GM19035 (cell line): Measurements from ENCODE around the gene CERS5.
A peak's percentile ranks its signal among the peaks of the same experiment; 100 is the strongest.

Source experiments
- ATAC-seq: cut with Tn5 transposase; IDR thresholded peaks from one replicate; pipeline ENCODE4 v1.9.1; 2021; ENCODE audit not compliant: unreplicated experiment

The CERS5 gene

GRCh38 chr12:50142993-50143392, 24.2 kb downstream of the CERS5 start:
- ATAC-seq: no peak

- no peak for ATAC-seq
Measured at GRCh38 chr12:50132505-50133135, 34.5 kb downstream of the CERS5 start.

GRCh38 chr12:50129290-50129689, 37.9 kb downstream of the CERS5 start:
- ATAC-seq: no peak

GRCh38 chr12:50127546-50127945, 39.6 kb downstream of the CERS5 start:
- no peak for ATAC-seq

DNA sequence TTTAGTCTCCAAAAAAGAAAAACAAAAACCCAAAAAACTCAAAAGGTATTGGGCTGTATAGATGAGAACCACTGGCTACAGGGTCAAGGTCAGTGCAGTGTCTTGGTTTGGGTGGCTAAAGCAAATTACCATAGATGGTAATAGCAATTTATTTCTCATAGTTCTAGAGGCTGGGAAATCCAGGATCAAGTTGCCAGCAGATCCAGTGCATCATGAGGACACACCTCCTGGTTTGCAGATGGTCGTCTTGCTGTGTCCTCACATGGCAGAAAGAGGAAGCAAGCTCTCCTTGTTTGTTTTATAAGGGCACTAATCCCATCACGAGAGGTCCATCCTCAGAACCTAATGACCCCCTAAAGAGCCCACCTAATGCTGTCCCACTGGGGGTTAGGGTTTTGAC, 44.0 kb downstream of the CERS5 start:
- ATAC-seq: no peak

- ATAC-seq: no peak
Measured at GRCh38 chr12:50121641-50122040, 45.5 kb downstream of the CERS5 start.

DNA sequence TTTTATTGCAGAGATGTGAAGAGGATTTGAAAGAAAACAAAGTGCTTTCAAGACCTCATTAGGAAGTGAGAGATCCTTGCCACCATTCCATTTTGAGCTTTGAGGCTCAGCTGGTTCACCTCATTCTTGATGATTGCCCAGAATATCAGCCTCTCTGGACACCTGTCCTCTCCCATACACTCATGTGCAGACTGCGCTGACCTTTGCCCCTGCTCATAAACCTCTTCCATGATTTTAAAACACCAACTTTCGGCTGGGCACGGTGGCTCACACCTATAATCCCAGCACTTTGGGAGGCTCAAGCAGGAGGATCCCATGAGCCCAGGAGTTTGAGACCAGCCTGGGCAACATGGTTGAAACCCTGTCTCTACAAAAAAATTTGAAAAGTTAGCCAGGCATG, 46.2 kb downstream of the CERS5 start:
- no peak for ATAC-seq

DNA sequence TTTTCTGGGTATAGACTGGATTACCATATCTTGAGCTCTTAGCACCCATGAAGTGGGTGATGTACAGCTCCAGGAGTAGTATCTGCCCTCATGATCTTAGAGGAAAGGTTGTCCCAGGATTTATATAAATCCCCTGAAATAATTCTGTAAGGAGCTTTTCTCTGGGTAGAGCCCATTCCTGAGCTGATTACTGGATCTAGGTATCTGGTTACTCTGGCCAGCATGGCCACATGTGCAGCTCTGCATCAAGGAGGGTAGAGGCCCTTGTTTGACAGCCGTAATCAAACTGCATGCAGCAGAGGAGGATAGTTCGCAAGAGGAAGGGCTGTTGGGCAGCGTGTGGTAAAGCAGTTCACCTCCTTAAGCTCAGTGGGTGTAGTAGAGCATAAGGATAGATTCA, 46.6 kb downstream of the CERS5 start:
- ATAC-seq: no peak

DNA sequence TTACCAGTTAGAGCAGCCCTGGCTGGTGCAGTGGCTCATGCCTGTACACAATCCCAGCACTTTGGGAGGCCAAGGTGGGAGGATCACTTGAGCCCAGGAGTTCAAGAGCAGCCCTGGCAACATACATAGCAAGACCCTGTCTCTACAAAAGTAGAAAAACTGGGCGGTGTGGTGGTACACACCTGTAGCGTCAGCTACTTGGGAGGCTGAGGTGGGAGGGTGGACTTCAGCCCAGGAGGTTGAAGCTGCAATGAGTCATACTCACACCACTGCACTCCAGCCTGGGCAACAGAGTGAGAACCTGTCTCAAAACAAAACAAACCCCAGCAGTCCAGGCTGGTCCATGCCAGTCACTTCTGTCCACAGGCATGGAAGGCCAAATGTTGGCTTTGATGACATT, 47.8 kb downstream of the CERS5 start:
- ATAC-seq: no peak

- no peak for ATAC-seq
Measured at GRCh38 chr12:50117057-50117622, 50.0 kb downstream of the CERS5 start.

DNA sequence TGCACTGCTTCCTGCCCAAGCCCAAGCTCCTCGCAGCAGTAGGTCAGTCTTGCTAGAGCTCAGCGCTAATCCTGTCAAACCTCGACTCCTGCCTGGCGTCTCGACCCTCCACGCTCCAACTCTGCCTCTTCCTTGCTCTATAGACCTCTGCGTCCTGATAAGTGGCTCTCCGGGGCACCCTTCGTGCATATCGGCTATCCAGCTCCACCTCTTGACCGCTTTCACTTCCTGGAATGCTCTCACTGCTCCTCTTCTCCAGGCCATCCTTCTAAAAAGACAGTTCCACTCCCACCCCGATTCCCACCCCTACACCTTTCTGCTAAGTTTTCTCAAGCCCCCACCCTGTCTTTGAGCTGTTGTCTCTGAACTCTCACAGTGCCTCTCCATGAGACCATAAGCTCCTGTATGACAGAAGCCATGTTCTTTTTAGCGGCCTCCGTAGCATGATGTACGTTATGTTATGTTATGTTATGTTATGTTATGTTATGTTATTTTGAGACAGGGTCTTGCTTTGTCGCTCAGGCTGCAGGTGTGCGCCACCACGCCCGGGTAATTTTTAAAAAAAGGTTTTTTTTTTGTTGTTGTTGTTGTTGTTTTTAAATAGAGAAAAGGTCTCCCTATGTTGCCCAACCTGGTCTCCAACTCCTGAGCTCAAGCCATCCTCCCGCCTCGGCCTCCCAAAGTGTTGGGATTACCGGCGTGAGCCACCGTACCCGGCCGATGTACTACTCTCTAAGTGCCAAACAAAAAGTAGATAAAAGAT, 54.5 kb downstream of the CERS5 start:
- no peak for ATAC-seq

GRCh38 chr12:50111693-50112455, 55.3 kb downstream of the CERS5 start, which contains the start of gene COX14:
Gene COX14, plus strand, starts transcription at chr12:50112236. Its CDS starts 7,808 bp downstream, at chr12:50120044.
- peak; percentile 83 for ATAC-seq

DNA sequence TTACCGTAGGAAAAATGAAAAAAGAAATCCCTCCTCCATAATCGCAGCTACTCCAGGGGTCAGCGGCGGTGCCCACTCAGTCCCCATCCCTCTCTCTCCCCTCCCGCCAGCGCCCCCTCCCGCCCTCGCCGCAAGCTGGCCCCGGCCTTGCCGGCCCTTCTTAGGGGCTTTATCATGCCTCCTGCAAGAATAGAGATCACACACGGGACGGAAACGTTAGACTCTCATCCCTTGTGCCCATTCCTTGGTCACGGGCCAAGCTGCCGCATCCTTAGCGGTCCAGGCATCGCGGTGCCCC, 55.8 kb downstream of the CERS5 start:
- peak; percentile 4 for ATAC-seq

DNA sequence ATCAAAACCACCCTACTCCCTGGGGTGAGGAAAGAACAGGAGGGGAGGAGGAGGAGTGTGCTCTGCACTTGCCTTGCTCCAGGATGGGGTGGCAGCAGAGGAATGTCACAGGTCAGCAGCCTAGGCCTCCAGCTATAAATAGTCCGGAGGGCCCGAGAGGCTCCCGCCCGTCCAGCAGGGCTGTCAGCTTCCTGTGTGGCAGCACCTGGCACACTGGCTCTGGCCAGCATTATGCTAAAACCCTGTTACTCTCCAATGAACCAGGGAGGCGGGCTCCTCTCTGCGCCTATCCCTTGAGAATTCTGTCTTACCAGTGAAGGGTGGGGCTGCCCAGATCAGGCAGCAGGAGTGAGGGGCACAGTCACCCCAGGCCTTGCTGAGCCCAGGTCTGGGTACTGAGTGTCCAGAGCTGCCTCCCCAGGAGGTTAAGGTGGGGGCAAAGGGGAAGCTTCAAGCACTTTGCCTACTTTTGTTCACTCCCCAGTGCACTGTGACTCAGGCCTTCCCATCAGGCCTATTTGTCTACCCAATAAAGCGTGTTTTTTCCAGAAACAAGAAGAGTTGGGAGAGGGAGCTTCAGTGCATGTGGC, 56.3 kb downstream of the CERS5 start:
- no peak for ATAC-seq

GRCh38 chr12:50110127-50110761, 56.9 kb downstream of the CERS5 start:
- no peak for ATAC-seq

DNA sequence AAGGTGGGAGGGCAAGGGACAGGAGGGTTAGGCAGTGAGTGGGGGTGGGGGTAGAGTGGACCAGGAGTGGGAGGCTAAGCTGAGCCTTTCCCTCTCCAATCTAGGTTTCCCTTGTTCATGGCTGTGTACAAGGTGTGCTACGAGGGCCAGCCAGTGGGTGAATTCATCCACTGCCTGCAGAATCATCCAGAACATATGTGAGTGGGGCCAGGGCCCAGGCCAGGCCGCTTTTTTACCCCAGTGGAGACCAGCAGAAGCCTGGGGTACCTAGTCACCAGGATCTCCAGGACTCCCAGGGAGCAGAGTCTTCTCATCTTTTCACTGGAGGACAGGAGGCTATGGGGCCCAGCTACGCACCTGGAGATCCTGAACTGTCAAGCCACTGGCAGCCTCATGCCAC, 57.9 kb downstream of the CERS5 start:
- no peak for ATAC-seq

GRCh38 chr12:50107416-50108268, 59.5 kb downstream of the CERS5 start:
- no peak for ATAC-seq

GRCh38 chr12:50106907-50107306, 60.3 kb downstream of the CERS5 start:
- no peak for ATAC-seq

- ATAC-seq: no peak
Measured at GRCh38 chr12:50105913-50106450, 61.2 kb downstream of the CERS5 start.
